Frontal cortex (tissue), 4 donors: ENCODE results near the gene LRRC34. TPM values are rescaled to one million over a fixed set of nuclear protein-coding genes. Genes with fewer than 3 reads are reported as not detected.

Source experiments
- DNase-seq, 2 donors: peaks; one replicate each; pipeline ENCODE4 v3.0.0; 2012; ENCODE audit warnings: low spot score in 2 of 2
- FAIRE-seq: peaks from 2 replicates; lab custom pipeline; 2012; peaks lifted over from hg19 to GRCh38; lab: Jason Lieb, UNC
- total RNA-seq: library from RNA; depleted of rRNA; stranded (reverse); fragments of >200 nt; gene quantifications from one replicate; pipeline ENCODE4 v1.2.3, GENCODE V29; 2014
- donor health status: control.
- donor health status: control.
- donor health status: control.

The LRRC34 gene
- total RNA-seq, 1 donor from 2014 or later, result 5.3 TPM

DNA sequence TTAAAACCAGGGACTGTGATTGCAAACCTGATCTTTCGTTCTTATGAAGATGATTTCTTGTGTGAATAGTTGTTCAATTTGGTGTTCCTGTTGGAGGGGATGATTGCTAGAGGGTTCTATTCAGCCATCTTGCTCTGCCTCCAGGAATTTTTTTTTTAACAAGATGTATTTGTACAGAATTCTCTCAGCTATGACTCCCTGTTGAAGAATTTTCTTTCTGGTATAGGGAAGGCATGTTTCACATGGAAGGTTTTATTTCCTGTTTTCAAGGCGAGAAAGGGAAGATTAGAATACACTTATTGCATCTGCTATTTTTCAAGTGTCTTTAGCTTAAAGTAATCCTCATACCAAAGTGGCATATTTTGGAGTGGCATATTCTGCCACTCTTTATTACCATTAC, 5.6 kb upstream of the LRRC34 start:
- DNase-seq (no peak), FAIRE-seq (no peak)

GRCh38 chr3:169815590-169816150, 3.0 kb upstream of the LRRC34 start:
- no peak for FAIRE-seq
- DNase-seq, result no peak

DNA sequence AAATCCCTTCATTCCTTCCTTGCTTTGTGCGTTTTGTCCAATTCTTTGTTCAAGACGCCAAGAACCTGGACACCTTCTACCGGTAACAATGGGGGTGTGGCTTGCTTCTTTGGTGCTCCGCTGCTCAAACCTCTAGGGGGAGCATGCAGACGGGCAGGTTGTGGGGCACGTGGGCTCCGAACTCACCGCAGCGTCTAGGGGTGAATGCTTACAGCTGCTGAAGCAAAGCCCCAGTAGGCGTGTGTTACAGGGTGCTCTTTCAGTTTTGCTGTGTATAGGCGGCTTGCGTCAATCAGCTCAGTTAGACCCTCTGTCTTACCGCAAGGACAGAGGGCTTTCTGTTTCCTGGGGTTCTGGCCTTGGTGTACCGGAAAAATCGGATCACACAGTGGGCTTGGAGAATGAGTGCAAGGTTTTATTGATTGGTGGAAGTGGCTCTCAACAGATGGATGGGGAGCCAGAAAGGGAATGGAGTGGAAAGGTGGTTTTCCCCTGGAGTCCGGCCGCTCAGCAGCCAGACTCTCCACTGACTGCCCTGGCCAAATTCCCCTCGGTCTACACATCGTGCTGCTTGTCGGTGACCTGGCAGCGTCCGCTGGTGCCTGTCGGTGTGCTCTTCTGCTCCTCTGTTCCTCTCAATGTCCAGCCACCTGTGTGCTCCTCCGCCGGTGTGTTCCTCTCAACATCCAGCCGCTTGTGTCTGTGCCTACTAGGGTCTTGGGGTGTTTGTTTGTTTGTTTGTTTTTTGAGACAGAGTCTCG, 1.2 kb upstream of the LRRC34 start:
- DNase-seq, result no peak

GRCh38 chr3:169813278-169813677, 574 bp upstream of the LRRC34 start:
- FAIRE-seq, result no peak
- DNase-seq, result no peak

More for the DNA sequence above, 1.2 kb upstream of the LRRC34 start:
- no peak for FAIRE-seq

DNA sequence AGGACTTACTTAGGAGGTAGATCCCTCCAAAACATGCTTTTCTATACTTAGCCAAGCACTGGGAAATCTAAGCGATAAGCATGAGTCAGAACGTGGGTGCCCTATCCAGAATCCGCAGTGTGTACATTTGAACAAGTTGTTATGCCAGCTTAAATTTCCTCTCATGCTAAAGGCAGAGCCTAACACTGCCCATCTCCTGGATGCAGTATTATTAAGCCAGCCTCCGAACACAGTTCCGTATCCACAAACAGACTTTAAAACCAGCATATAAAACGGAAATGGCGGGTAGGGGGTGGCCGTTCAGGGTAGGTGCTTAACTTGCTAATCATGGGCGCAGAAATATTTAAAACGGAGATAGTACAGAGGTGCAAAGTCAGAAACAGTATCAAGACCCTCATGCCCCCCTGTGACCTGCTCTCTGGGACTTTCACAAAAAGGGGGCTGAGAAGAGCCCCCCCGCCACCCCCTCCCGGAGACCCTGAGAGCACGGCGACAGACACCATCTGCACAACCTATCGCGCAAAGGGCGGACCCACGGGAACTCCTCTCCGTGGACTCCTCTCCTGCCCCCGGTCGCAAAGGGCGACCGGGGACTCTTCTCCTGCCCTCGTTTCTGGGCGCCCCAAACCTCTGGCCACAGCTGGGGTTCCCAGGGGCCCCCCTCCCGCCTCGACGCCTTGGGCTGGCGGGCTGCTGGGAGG, 923 bp downstream of the LRRC34 start:
- DNase-seq, result peak in 1 of 2 donors; percentile 19
- no peak for FAIRE-seq

GRCh38 chr3:169809230-169809795, 3.4 kb downstream of the LRRC34 start:
- no peak for FAIRE-seq

DNA sequence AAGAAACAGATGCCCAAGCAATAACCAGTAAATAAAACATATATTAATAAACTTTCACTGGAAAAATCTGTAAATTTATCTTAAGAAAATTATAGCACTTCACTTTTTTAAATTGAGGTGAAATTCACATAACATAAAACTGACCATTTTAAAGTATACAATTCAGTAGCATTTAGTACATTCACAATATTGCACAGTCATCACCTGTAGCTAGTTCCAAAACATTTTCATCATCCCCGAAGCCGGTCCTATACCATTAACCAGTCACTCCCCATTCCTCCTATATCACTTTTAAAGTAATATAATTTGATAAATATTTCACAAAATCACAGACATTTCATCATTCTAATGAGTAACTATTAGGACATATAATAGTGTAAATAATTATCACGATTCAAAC, 8.0 kb downstream of the LRRC34 start:
- FAIRE-seq, result no peak
- no peak for DNase-seq

More at GRCh38 chr3:169809230-169809795, 3.4 kb downstream of the LRRC34 start:
- no peak for DNase-seq

- FAIRE-seq (no peak), DNase-seq (no peak)
These were observed 20.3 kb downstream of the LRRC34 start for GRCh38 chr3:169792359-169792758.

- no peak for DNase-seq
- no peak for FAIRE-seq
These were observed 21.8 kb downstream of the LRRC34 start for GRCh38 chr3:169790687-169791429.

- DNase-seq (no peak), FAIRE-seq (no peak)
These were observed 22.5 kb downstream of the LRRC34 start for GRCh38 chr3:169790219-169790618.

DNA sequence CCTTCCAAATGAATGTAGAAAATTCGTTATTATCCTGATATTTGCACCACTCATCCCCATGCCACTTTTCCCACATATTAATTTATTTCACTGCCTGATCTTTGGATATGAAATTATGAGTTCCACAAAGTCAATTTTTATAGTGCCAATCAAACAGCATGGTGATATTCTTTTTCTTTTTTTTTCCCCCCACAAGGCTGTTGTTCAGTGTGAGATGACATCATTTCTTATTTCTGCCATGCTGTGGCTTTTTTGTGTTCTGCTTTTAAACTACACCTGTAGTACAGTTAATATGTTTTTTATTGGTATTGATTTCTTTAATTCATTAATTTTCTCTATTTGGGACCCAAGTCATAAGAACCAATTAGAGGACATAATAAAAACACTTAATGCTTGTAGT, 24.9 kb downstream of the LRRC34 start:
- no peak for DNase-seq
- FAIRE-seq, result no peak

DNA sequence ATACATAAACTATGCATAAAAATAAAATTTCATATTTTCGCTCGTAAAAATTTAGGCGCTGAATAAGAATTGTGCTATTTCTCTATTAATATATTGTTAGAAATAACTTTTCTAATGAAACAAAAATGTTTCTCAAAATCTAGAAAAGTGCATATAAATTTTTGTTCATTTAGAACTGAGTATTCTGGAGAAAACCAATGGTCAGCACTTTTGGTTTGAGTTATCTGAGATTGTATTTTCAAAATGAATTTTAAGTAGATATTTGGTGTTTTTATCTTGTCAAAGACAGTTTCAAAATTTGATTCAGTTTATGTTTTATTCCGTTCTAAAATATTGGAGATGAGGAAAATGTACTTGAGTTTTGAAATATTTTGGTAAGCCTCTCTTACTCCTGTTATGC, 25.6 kb downstream of the LRRC34 start:
- DNase-seq, result no peak
- FAIRE-seq, result no peak

- DNase-seq (no peak), FAIRE-seq (no peak)
These were observed 31.4 kb downstream of the LRRC34 start for GRCh38 chr3:169781209-169781855.

DNA sequence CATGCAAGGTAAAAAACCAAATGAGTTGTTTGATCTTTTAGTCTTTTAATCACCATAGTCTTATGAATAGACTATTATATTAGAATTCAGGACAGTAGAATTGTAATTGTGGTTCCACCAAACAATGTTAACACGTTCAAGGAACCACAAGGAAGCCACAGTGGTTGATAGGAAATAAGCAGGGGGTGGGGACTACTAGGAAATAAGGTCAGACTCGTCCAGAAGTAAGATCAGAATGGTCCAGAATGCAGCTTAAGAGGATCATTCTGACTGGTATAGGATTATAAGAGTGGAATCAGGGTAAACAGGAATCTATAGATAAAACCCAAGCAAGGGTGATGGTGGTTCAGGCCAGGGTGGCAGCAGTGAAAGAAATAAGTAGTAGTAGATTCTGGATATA, 32.0 kb downstream of the LRRC34 start:
- DNase-seq (no peak), FAIRE-seq (no peak)

- DNase-seq, result no peak
- no peak for FAIRE-seq
These were observed 34.9 kb downstream of the LRRC34 start for GRCh38 chr3:169777822-169778221.

GRCh38 chr3:169774186-169774585, 38.5 kb downstream of the LRRC34 start:
- no peak for DNase-seq
- FAIRE-seq, result no peak

GRCh38 chr3:169772897-169773816, 39.5 kb downstream of the LRRC34 start, which contains the start of gene MYNN:
Gene MYNN, plus strand, starts transcription at chr3:169773396. Its CDS starts 900 bp downstream, at chr3:169774296.
- FAIRE-seq, result no peak
- peak; percentile 73 to 80 for DNase-seq

- peak; percentile 25 to 39 for DNase-seq
- FAIRE-seq, result no peak
These were observed 40.3 kb downstream of the LRRC34 start for GRCh38 chr3:169772305-169772896.
